ENCODE measurements around the gene GNAT1.
A peak's percentile ranks its signal among the peaks of the same experiment; 100 is the strongest.
"Not testable (repeated sequence)": the region's sequence is repeated elsewhere in the genome, so short reads cannot be mapped to it uniquely, and the experiment has no call there.

The GNAT1 gene

GRCh38 chr3:50204804-50205412 lies 13.5 kb downstream of the GNAT1 start, which contains the start of gene SLC38A3:
SLC38A3 (plus strand) TSS chr3:50205271; CDS start chr3:50214200, 8,929 bp downstream.
- no peak within 1 kb of the TSS for H3K27ac ChIP-seq
- TF ChIP-seq ZFX (IDR thresholded peaks at IDR 0.05; ENCODE audit: borderline replicate concordance): no peak
- TF ChIP-seq, protein P1, sequence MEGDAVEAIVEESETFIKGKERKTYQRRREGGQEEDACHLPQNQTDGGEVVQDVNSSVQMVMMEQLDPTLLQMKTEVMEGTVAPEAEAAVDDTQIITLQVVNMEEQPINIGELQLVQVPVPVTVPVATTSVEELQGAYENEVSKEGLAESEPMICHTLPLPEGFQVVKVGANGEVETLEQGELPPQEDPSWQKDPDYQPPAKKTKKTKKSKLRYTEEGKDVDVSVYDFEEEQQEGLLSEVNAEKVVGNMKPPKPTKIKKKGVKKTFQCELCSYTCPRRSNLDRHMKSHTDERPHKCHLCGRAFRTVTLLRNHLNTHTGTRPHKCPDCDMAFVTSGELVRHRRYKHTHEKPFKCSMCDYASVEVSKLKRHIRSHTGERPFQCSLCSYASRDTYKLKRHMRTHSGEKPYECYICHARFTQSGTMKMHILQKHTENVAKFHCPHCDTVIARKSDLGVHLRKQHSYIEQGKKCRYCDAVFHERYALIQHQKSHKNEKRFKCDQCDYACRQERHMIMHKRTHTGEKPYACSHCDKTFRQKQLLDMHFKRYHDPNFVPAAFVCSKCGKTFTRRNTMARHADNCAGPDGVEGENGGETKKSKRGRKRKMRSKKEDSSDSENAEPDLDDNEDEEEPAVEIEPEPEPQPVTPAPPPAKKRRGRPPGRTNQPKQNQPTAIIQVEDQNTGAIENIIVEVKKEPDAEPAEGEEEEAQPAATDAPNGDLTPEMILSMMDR (IDR thresholded peaks at IDR 0.05): 0 out of 2 replicates have a peak, but pooled peaks have one; percentile 9

GRCh38 chr3:50205413-50206276 lies 14.2 kb downstream of the GNAT1 start:
- no peak for TF ChIP-seq ZFX (IDR thresholded peaks at IDR 0.05; ENCODE audit: borderline replicate concordance)
- TF ChIP-seq, protein P1 (IDR thresholded peaks at IDR 0.05): 0 out of 2 replicates have a peak, but pooled peaks have one; percentile 2
- no peak overlapping the region for H3K27ac ChIP-seq

DNA sequence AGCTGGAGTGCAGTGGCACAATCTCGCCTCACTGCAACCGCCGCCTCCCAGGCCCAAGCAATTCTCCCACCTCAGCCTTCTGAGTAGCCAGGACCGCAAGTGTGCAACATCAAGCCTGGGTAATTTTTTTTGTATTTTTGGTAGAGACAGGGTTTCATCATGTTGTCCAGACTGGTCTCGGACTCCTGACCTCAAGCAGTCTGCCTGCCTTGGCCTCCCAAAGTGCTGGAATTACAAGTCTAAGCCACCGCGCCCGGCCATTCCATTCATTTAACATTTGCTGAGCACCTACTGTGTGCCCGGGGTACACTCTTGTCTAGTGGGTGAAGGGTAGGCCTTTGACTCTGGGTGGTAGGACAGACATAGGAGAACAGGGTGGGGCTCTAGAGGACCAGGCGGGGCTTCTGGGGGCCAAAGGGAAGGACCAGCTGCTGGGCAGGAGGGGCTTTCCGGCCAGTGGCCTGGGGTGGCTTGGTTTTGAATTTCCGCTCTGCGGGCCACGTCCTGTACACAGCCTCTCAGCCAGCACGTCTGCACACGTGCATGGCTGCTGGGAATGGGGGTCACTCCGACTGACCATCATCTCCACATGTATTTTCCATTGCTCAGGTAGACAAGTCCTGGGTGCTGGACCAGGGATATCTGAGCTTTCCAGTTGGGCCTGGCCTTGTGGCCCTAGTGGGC lies 16.1 kb downstream of the GNAT1 start:
- no peak overlapping the region for H3K27ac ChIP-seq
- no peak for TF ChIP-seq ZFX (IDR thresholded peaks at IDR 0.05; ENCODE audit: borderline replicate concordance)
- TF ChIP-seq, protein P1 (IDR thresholded peaks at IDR 0.05): no peak

GRCh38 chr3:50208677-50209344 lies 17.4 kb downstream of the GNAT1 start:
- TF ChIP-seq, protein P1 (IDR thresholded peaks at IDR 0.05): no peak
- no peak for TF ChIP-seq ZFX (IDR thresholded peaks at IDR 0.05; ENCODE audit: borderline replicate concordance)
- H3K27ac ChIP-seq: no peak overlapping the region

- H3K27ac ChIP-seq: no peak overlapping the region
- TF ChIP-seq, protein P1 (IDR thresholded peaks at IDR 0.05): no peak
- TF ChIP-seq ZFX (IDR thresholded peaks at IDR 0.05; ENCODE audit: borderline replicate concordance): no peak
These were observed 18.7 kb downstream of the GNAT1 start for GRCh38 chr3:50210176-50210509.

GRCh38 chr3:50210510-50211367 lies 19.3 kb downstream of the GNAT1 start:
- no peak overlapping the region for H3K27ac ChIP-seq

DNA sequence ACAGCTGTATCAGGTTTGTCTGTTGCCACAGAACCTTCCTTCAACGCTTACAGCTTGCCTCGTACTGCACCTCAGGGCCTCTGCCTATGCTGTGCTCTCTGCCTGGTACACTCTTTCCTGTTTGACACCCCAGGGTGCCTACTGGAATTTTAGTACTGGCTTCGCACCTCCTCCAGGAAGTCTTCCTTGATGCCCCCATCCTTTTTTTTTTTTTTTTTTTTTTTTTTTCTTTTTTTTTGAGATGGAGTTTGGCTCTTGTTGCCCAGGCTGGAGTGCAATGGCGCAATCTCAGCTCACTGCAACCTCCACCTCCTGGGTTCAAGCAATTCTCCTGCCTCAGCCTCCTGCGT lies 19.9 kb downstream of the GNAT1 start:
- not testable (repeated sequence) for H3K27ac ChIP-seq

More at GRCh38 chr3:50210510-50211367, 19.3 kb downstream of the GNAT1 start:
- TF ChIP-seq ZFX (IDR thresholded peaks at IDR 0.05; ENCODE audit: borderline replicate concordance): no peak
- TF ChIP-seq, protein P1 (IDR thresholded peaks at IDR 0.05): no peak

All from 22Rv1 (cell line).